GM13976 (cell line): ENCODE results near the gene ADCY3.

Experiments
- DNase-seq: peaks from one replicate; pipeline ENCODE4 v3.0.0; 2012; ENCODE audit warnings: low spot score
- in situ Hi-C: fragments of 300-500 bp; cut with MboI; formaldehyde crosslinking; loops from one replicate; pipeline ENCODE4 v1.12.0; 2022; ENCODE audit warnings: low sequenced_read_pairs, mixed read lengths, inconsistent platforms; ENCODE audit not compliant: unreplicated experiment
- TF ChIP-seq, protein P1 (sequence below): IDR thresholded peaks from 2 replicates; pipeline ENCODE4 v1.5.1; 2012; ENCODE audit warnings: borderline replicate concordance, mild to moderate bottlenecking; ENCODE audit not compliant: insufficient read depth; ENCODE audit errors: extremely low read depth, missing control alignments, control extremely low read depth

The ADCY3 gene

DNA sequence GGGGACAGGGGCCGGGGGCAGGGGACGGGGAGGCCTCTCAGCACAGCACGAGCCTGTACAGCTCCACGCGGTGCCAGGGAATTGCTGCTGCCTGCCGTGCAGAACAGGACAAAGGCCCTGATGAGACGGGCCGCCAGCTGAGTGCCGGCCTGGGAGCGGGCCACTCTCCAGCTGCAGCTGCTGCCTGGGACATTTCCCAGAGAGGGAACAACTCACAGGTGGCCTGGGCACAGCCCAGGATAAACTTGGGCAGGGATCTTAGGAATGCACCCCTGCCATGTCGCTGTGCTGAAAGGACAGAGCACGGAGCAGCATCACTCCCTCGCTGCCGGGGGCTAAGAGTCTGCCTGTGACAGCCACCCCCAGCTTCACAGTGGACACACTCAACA is 88.0 kb downstream of the ADCY3 start:
- in situ Hi-C loops = no loop called here
- DNase-seq = no peak
- TF ChIP-seq, protein P1, sequence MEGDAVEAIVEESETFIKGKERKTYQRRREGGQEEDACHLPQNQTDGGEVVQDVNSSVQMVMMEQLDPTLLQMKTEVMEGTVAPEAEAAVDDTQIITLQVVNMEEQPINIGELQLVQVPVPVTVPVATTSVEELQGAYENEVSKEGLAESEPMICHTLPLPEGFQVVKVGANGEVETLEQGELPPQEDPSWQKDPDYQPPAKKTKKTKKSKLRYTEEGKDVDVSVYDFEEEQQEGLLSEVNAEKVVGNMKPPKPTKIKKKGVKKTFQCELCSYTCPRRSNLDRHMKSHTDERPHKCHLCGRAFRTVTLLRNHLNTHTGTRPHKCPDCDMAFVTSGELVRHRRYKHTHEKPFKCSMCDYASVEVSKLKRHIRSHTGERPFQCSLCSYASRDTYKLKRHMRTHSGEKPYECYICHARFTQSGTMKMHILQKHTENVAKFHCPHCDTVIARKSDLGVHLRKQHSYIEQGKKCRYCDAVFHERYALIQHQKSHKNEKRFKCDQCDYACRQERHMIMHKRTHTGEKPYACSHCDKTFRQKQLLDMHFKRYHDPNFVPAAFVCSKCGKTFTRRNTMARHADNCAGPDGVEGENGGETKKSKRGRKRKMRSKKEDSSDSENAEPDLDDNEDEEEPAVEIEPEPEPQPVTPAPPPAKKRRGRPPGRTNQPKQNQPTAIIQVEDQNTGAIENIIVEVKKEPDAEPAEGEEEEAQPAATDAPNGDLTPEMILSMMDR = no peak

DNA sequence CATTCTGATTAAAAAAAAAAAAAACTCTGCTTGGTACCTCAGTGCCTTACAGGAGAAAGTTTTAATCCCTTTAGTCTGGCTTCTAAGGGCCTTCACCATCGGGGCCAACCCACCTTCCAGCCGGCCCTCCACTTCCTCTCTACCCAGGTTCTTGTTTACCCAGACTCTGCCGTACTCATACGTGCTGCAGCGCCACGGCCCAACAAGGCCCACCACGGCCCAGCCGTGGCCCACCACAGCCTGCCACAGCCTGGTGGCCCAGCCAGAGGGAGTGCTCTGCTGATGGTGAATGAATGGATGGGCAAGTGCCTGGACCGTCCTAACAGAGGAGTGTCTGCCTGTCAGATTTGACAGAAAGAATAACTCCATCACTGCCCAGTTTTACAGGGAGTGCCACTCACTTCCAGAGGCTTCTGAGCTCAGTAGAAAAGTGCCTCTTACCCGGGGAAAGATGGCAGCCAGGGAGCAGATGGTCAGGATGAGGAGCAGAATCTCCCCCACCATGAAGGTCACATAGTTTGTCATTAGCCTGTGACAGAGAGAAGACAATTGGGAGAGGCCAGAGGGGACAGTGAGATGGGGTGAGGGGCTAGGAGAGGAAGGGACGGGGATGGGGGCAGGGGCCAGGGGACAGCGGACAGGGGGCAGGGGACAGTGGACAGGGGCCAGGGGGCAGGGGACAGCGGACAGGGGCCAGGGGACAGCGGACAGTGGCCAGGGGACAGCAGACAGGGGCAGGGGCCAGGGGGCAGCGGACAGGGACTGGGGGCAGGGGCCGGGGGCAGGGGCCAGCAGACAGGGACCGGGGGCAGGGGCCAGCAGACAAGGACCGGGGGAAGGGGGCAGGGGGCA is 88.6 kb downstream of the ADCY3 start:
- in situ Hi-C loops = no loop called here
- TF ChIP-seq, protein P1 = no peak
- DNase-seq = no peak

DNA sequence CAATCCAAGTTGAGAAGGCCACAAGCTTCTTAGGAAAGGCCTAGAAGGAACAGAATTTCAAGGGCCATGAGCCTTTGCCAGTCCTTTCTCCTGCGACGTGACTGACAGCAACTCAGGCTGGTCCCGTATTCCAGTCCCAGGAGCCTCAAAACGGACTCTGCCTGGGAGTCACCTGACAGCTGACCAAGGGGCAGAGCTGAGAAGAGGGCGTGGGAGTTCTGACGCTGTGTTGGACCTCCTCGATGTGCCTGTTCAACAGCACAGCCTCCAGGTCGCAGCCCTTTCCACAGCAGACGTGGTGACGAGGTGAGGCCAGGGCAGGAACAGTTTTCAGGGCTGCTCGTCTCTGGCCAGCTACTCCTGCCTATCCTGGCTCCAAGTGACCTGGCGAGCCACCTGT is 89.3 kb downstream of the ADCY3 start:
- TF ChIP-seq, protein P1 = no peak
- in situ Hi-C loops = no loop called here
- no peak for DNase-seq

DNA sequence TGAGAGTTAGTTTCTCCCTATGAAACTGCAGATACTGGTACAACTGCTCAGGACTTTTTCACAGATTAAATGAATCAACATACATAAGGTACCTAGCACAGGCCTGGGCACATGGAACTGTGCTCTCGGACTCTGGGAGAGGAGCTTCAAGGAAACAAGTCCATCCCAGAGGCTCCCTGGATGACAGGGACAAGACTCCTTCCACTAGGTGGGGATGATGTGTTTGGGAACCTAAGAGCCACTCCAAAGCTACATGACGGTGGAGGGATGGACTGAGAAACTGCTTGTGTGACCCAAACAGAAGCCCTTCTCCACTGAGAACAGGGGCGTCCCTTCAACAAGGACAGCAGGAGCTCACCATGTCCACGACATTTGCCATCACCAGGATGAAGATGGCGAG is 89.7 kb downstream of the ADCY3 start:
- in situ Hi-C loops = no loop called here
- no peak for DNase-seq

DNA sequence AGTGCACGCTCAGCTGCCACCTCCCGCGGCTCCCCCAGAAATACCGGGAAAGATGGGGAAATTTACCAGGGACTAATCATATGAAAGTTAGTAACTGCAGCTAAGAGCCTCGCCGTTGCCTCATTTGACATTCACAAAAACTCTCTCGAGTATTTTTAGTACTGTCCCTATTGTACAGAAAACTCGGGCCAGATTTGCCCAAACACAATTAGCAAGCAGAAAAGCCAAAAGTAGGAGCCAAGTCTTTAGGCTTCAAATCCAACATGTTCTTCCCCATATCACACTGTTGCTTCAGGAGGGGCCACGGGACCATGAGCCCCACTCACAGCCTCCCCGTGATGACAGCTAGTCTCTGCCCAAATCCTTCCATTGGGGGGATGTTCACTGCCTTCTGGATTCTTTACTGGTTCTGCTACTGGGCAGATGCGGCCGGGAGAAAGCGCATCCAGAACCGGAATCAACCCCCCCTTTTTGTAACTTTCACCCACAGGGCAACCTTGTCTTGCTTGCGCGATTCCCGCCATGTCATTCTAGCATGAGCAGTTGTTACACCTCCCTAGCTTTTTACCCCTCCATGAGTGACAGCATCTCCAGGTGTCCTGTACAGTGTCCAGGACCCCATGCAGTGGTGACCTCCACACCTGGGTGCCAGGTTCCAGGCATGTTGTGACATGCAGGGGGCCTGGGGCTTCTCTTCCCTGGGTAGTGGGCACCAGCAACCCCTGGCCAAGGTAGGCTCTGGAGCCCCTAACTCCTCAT is 91.6 kb downstream of the ADCY3 start:
- TF ChIP-seq, protein P1 = no peak
- in situ Hi-C loops = loop anchor here (10.0 kb wide), 1 partner anchor 214 kb away; no protein-coding TSS in a partner anchor
- no peak for DNase-seq

More for the DNA sequence above, 89.7 kb downstream of the ADCY3 start:
- TF ChIP-seq, protein P1 = no peak

DNA sequence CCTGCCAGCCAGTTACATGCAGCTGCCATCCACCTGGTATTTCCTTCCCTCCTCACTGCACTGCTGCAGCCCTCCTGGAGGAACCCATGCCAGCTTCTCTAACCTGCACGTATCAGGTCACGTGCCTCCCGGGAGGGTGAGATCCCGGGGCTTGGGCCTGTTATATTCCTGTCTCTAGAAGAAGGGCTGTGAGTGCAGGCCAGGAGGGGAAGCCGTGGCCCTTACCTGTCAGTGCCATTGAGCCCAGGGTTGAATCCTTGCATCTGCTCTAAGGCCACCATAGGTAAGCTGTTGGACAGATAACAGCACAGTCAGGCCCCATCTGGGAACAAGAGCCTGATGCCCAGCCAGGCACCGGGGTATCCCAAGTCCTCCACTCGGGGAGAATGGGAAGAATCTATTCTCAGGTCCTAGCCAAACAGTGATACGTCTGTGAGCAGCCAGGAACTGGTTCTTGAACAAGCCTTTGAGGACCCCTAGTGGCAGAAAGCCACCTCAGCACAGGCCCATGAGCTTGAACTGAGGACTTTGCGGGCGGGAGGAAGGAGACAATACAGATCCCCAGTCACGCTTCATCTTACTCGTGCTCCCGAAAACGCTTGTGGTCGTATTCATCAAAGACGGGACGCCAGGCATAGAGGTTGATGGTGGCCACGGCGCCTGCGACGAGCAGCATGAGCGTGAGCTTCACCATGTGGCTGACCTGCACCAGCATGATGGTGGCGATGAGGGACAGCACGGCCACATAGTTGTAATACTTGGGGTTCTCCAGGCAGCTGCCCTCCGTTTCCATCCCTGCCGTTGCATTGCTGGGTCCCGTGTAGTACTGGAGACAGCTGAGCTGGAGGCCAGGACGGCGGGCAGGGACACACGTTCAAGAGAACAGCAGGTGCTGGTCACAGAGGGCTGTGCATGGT is 92.5 kb downstream of the ADCY3 start:
- TF ChIP-seq, protein P1 = peak; percentile 91
- in situ Hi-C loops = loop anchor here (10.0 kb wide), 1 partner anchor 213 kb away; no protein-coding TSS in a partner anchor
- peak; percentile 89 for DNase-seq
